WTC11 (cell line): ENCODE data around the gene NBPF1. TPM values are rescaled to one million over a fixed set of nuclear protein-coding genes. Genes with fewer than 3 reads are reported as not detected.

Experiments used
- ATAC-seq: fragments of 200-7000 bp; cut with Tn5 transposase; 2 replicates; pipeline ENCODE4 v1.10.0; 2021; ENCODE audit warnings: mild to moderate bottlenecking, moderate library complexity
- CTCF ChIA-PET: fragments of 300-600 bp; sonication (Branson Sonifier 250); formaldehyde crosslinking; loops from one replicate; lab custom pipeline; 2021; ENCODE audit warnings: antibody characterized with exemption; lab: Charles Lee
- POLR2A ChIA-PET: fragments of 350-600 bp; sonication (Branson Sonifier 250); formaldehyde crosslinking; loops from one replicate; lab custom pipeline; 2021; ENCODE audit warnings: antibody characterized with exemption; lab: Charles Lee
- DNase-seq: peaks from one replicate; pipeline ENCODE4 v3.0.0; 2021; ENCODE audit warnings: low spot score
- H3K27ac Mint-ChIP-seq: 2 replicates; pipeline ENCODE4 v1.8.0; 2021; ENCODE audit warnings: mixed read lengths
- H3K27me3 Mint-ChIP-seq: 2 replicates; pipeline ENCODE4 v1.8.0; 2021; ENCODE audit warnings: low read depth, mild to moderate bottlenecking, moderate library complexity, mixed read lengths
- H3K36me3 Mint-ChIP-seq: 2 replicates; pipeline ENCODE4 v1.8.0; 2021; ENCODE audit warnings: mixed read lengths
- H3K4me1 Mint-ChIP-seq: 2 replicates; pipeline ENCODE4 v1.8.0; 2022; ENCODE audit warnings: mixed read lengths
- H3K4me3 Mint-ChIP-seq: 2 replicates; pipeline ENCODE4 v1.8.0; 2021; ENCODE audit warnings: mild to moderate bottlenecking, moderate library complexity, mixed read lengths
- H3K9me3 Mint-ChIP-seq: 2 replicates; pipeline ENCODE4 v1.8.0; 2021; ENCODE audit warnings: mixed read lengths
- CDX4 ChIP-seq: fragments of 250-450 bp; sonication (Bioruptor Pico); IDR thresholded peaks from 2 replicates; pipeline ENCODE4 v1.9.0; 2021; ENCODE audit warnings: moderate library complexity, mild to moderate bottlenecking, inconsistent platforms, borderline replicate concordance
- CREM ChIP-seq: sonication (generic); formaldehyde crosslinking; IDR thresholded peaks from 2 replicates; pipeline ENCODE4 v1.8.1; 2022; ENCODE audit warnings: mild to moderate bottlenecking, missing genetic modification reagents, moderate library complexity
- ESRRA ChIP-seq: sonication (generic); formaldehyde crosslinking; IDR thresholded peaks from 2 replicates; pipeline ENCODE4 v1.8.1; 2022; ENCODE audit warnings: mild to moderate bottlenecking, missing genetic modification reagents, borderline replicate concordance
- FOXP4 ChIP-seq: sonication (generic); formaldehyde crosslinking; IDR thresholded peaks from 2 replicates; pipeline ENCODE4 v1.8.0; 2022; ENCODE audit warnings: mild to moderate bottlenecking, missing genetic modification reagents
- GTF2I ChIP-seq: fragments of 250-450 bp; sonication (Bioruptor Pico); conservative IDR thresholded peaks from 2 replicates; pipeline ENCODE4 v1.4.0; 2021; ENCODE audit warnings: mild to moderate bottlenecking
- HMGA2 ChIP-seq: fragments of 250-450 bp; sonication (Bioruptor Pico); IDR thresholded peaks from 2 replicates; pipeline ENCODE4 v1.4.0; 2021; ENCODE audit warnings: mild to moderate bottlenecking, moderate library complexity
- JAZF1 ChIP-seq: fragments of 250-450 bp; sonication (Bioruptor Pico); IDR thresholded peaks from 2 replicates; pipeline ENCODE4 v1.9.0; 2021; ENCODE audit warnings: moderate library complexity, mild to moderate bottlenecking, inconsistent platforms
- MYBL2 ChIP-seq: sonication (generic); formaldehyde crosslinking; IDR thresholded peaks from 2 replicates; pipeline ENCODE4 v1.8.1; 2023; ENCODE audit warnings: mild to moderate bottlenecking, moderate library complexity, missing genetic modification reagents
- NFYB ChIP-seq: sonication (generic); formaldehyde crosslinking; conservative IDR thresholded peaks from 2 replicates; pipeline ENCODE4 v1.8.0; 2022; ENCODE audit warnings: low read depth, missing genetic modification reagents
- NR3C1 ChIP-seq: sonication (generic); formaldehyde crosslinking; conservative IDR thresholded peaks from 2 replicates; pipeline ENCODE4 v1.8.1; 2023; ENCODE audit warnings: low read depth, mild to moderate bottlenecking, missing genetic modification reagents
- RORB ChIP-seq: fragments of 250-450 bp; sonication (Bioruptor Pico); IDR thresholded peaks from 2 replicates; pipeline ENCODE4 v1.9.0; 2021; ENCODE audit warnings: mild to moderate bottlenecking
- SP1 ChIP-seq: sonication (generic); formaldehyde crosslinking; conservative IDR thresholded peaks from 2 replicates; pipeline ENCODE4 v1.8.1; 2022; ENCODE audit warnings: missing genetic modification reagents
- TEAD1 ChIP-seq: sonication (generic); formaldehyde crosslinking; IDR thresholded peaks from 2 replicates; pipeline ENCODE4 v1.8.0; 2022; ENCODE audit warnings: mild to moderate bottlenecking, missing genetic modification reagents
- ZNF138 ChIP-seq: sonication (generic); formaldehyde crosslinking; conservative IDR thresholded peaks from 2 replicates; pipeline ENCODE4 v1.8.1; 2022; ENCODE audit warnings: mild to moderate bottlenecking, moderate library complexity, missing genetic modification reagents
- ZNF219 ChIP-seq: sonication (generic); formaldehyde crosslinking; IDR thresholded peaks from 2 replicates; pipeline ENCODE4 v1.8.0; 2023; ENCODE audit warnings: missing genetic modification reagents, mild to moderate bottlenecking, borderline replicate concordance
- ZNF263 ChIP-seq: sonication (generic); formaldehyde crosslinking; IDR thresholded peaks from 2 replicates; pipeline ENCODE4 v1.8.1; 2022; ENCODE audit warnings: low read depth, mild to moderate bottlenecking, moderate library complexity, missing genetic modification reagents
- total RNA-seq: library from RNA; stranded (reverse); gene quantifications from 3 replicates; pipeline ENCODE4 v1.2.3, GENCODE V29; 2021
- TF ChIP-seq, protein P1 (sequence below): sonication (generic); formaldehyde crosslinking; IDR thresholded peaks from 2 replicates; pipeline ENCODE4 v1.8.0; 2022; ENCODE audit warnings: missing genetic modification reagents
- TF ChIP-seq, protein P2 (sequence below): sonication (generic); formaldehyde crosslinking; IDR thresholded peaks from 2 replicates; pipeline ENCODE4 v1.8.1; 2022; ENCODE audit warnings: low read depth, missing genetic modification reagents, borderline replicate concordance
- TF ChIP-seq, protein P3 (sequence below): sonication (generic); formaldehyde crosslinking; IDR thresholded peaks from 2 replicates; pipeline ENCODE4 v1.8.0; 2023; ENCODE audit warnings: mild to moderate bottlenecking, missing genetic modification reagents

Gene NBPF1
- total RNA-seq, 1 experiment from 2014 or later, result 18.3 TPM

- Mint-ChIP-seq H3K27ac (no peak overlapping the region), H3K27me3 (no peaks in the 10 kb centered on the region), H3K9me3 (no peaks in the 10 kb centered on the region), H3K36me3 (no peaks in the 10 kb centered on the region), H3K4me1 (no peaks in the 10 kb centered on the region), H3K4me3 (no peak overlapping the region)
- CTCF ChIA-PET, result interaction anchor here (0.9 to 2.4 kb wide), 3 partner anchors 8 to 334 kb away, joined by 4 to 18 read pairs (median 5); no protein-coding TSS in a partner anchor
- POLR2A ChIA-PET, result no interaction called here
- ATAC-seq (no peak), DNase-seq (peak; percentile 29)
- TF ChIP-seq MYBL2 (CRISPR knock-in tag) (no peak), SP1 (CRISPR knock-in tag) (no peak), JAZF1 (CRISPR knock-in tag) (no peak), GTF2I (CRISPR knock-in tag) (no peak), RORB (no peak), ZNF263 (CRISPR knock-in tag) (no peak), ZNF219 (no peak), CDX4 (CRISPR knock-in tag) (no peak), NR3C1 (CRISPR knock-in tag) (no peak), ZNF138 (CRISPR knock-in tag) (no peak), HMGA2 (CRISPR knock-in tag) (no peak), FOXP4 (CRISPR knock-in tag) (no peak)
- TF ChIP-seq, protein P1, sequence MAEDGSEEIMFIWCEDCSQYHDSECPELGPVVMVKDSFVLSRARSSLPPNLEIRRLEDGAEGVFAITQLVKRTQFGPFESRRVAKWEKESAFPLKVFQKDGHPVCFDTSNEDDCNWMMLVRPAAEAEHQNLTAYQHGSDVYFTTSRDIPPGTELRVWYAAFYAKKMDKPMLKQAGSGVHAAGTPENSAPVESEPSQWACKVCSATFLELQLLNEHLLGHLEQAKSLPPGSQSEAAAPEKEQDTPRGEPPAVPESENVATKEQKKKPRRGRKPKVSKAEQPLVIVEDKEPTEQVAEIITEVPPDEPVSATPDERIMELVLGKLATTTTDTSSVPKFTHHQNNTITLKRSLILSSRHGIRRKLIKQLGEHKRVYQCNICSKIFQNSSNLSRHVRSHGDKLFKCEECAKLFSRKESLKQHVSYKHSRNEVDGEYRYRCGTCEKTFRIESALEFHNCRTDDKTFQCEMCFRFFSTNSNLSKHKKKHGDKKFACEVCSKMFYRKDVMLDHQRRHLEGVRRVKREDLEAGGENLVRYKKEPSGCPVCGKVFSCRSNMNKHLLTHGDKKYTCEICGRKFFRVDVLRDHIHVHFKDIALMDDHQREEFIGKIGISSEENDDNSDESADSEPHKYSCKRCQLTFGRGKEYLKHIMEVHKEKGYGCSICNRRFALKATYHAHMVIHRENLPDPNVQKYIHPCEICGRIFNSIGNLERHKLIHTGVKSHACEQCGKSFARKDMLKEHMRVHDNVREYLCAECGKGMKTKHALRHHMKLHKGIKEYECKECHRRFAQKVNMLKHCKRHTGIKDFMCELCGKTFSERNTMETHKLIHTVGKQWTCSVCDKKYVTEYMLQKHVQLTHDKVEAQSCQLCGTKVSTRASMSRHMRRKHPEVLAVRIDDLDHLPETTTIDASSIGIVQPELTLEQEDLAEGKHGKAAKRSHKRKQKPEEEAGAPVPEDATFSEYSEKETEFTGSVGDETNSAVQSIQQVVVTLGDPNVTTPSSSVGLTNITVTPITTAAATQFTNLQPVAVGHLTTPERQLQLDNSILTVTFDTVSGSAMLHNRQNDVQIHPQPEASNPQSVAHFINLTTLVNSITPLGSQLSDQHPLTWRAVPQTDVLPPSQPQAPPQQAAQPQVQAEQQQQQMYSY (CRISPR knock-in tag), result no peak
- TF ChIP-seq, protein P2, sequence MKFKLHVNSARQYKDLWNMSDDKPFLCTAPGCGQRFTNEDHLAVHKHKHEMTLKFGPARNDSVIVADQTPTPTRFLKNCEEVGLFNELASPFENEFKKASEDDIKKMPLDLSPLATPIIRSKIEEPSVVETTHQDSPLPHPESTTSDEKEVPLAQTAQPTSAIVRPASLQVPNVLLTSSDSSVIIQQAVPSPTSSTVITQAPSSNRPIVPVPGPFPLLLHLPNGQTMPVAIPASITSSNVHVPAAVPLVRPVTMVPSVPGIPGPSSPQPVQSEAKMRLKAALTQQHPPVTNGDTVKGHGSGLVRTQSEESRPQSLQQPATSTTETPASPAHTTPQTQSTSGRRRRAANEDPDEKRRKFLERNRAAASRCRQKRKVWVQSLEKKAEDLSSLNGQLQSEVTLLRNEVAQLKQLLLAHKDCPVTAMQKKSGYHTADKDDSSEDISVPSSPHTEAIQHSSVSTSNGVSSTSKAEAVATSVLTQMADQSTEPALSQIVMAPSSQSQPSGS (CRISPR knock-in tag), result no peak
Observed at GRCh38 chr1:16617114-16617631, 3.8 kb upstream of the NBPF1 start.

DNA sequence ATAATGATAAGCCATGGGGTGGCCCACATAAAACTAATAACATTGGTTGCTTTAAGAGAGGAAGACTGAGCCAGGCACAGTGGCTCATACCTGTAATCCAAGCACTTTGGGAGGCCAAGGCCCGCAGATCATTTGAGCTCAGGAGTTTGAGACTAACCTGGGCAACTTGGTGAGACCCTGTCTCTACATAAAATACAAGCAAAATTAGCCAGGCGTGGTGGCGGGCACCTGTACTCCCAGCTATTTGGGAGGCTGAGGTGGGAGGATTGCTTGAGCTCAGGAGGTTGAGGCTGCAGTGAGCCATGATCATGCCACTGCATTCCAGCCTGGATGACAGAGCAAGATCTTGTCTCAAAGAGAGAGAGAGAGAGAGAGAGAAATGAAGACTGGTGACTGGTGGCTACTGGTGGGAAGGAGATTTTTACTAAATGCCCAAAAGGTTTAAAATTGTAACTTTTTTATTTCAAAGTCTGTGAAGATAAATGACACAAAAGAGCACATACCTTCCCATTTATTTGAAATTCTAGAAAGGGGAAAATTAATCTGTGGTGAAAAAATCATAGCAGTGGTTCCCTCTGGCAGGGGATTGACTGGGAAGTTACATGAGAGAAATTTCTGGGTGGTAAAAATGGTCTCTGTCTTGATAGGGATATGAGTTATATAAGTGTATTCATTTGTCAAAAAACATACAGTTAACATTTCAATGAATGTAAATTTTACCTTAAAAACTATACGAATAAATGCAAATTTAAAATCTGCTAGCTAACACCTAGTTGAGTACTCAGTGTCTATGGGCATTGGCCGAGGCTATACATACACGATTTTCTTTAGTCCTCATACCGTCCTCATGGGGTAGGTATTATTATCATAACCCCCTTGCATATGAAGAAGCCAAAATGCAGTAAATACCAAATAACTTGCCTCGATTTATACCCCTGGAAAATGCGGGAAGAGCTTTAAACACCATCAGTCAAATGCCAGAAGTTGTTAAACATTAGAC is 2.2 kb upstream of the NBPF1 start:
- Mint-ChIP-seq H3K36me3 (no peaks in the 10 kb centered on the region), H3K27ac (no peak overlapping the region), H3K9me3 (no peaks in the 10 kb centered on the region), H3K27me3 (no peaks in the 10 kb centered on the region), H3K4me1 (no peaks in the 10 kb centered on the region), H3K4me3 (no peak overlapping the region)
- CTCF ChIA-PET, result interaction anchor here (0.6 to 1.4 kb wide), 4 partner anchors 9 to 84 kb away, joined by 4 to 7 read pairs (median 4); no protein-coding TSS in a partner anchor
- ATAC-seq (no peak), DNase-seq (peak; percentile 12)
- POLR2A ChIA-PET, result no interaction called here
- TF ChIP-seq, protein P3, sequence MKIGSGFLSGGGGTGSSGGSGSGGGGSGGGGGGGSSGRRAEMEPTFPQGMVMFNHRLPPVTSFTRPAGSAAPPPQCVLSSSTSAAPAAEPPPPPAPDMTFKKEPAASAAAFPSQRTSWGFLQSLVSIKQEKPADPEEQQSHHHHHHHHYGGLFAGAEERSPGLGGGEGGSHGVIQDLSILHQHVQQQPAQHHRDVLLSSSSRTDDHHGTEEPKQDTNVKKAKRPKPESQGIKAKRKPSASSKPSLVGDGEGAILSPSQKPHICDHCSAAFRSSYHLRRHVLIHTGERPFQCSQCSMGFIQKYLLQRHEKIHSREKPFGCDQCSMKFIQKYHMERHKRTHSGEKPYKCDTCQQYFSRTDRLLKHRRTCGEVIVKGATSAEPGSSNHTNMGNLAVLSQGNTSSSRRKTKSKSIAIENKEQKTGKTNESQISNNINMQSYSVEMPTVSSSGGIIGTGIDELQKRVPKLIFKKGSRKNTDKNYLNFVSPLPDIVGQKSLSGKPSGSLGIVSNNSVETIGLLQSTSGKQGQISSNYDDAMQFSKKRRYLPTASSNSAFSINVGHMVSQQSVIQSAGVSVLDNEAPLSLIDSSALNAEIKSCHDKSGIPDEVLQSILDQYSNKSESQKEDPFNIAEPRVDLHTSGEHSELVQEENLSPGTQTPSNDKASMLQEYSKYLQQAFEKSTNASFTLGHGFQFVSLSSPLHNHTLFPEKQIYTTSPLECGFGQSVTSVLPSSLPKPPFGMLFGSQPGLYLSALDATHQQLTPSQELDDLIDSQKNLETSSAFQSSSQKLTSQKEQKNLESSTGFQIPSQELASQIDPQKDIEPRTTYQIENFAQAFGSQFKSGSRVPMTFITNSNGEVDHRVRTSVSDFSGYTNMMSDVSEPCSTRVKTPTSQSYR (CRISPR knock-in tag), result no peak
- TF ChIP-seq, protein P1 (CRISPR knock-in tag), result no peak
- TF ChIP-seq CREM, result no peak
- TF ChIP-seq NFYB (CRISPR knock-in tag), result no peak
- TF ChIP-seq TEAD1 (CRISPR knock-in tag), result no peak
- TF ChIP-seq ESRRA, result no peak
